ENCODE data around the gene CHTOP. TPM values are rescaled to one million over a fixed set of nuclear protein-coding genes. Genes with fewer than 3 reads are reported as not detected.

The CHTOP gene
- total and polyA plus RNA-seq, 8 donors, result 54.5 to 125 (median 113) TPM

- Histone ChIP-seq H3K9me3 (no peaks in the 10 kb centered on the region), H3K27ac (no peak overlapping the region), H3K36me3 (peaks cover 0 to 12% of the 10 kb centered on the region in 2 donors), H3K4me1 (peaks cover 23 to 40% of the 10 kb centered on the region in 2 donors), H3K4me3 (peak overlapping the region in 1 of 2 donors; percentile 38), H3K27me3 (no peaks in the 10 kb centered on the region)
- no peak for DNase-seq
- no peak for TF ChIP-seq CTCF (IDR thresholded peaks at IDR 0.05)
- intact Hi-C loops (cut with DNase I), result no loop called here
- ATAC-seq, result no peak
These were observed 19.0 kb upstream of the CHTOP start for GRCh38 chr1:153614906-153615305.

GRCh38 chr1:153615406-153615805 is 18.5 kb upstream of the CHTOP start:
- H3K4me3 ChIP-seq, result peak overlapping the region; percentile 12 to 38
- ATAC-seq, result no peak
- peaks cover 0 to 12% of the 10 kb centered on the region in 2 donors for H3K36me3 ChIP-seq
- peaks cover 18 to 35% of the 10 kb centered on the region in 2 donors for H3K4me1 ChIP-seq
- intact Hi-C loops (cut with DNase I), result no loop called here
- no peak for TF ChIP-seq CTCF (IDR thresholded peaks at IDR 0.05)
- H3K9me3 ChIP-seq, result no peaks in the 10 kb centered on the region
- peak overlapping the region in 1 of 2 donors; percentile 63 for H3K27ac ChIP-seq
- no peaks in the 10 kb centered on the region for H3K27me3 ChIP-seq
- no peak for DNase-seq

GRCh38 chr1:153616144-153616916 is 17.5 kb upstream of the CHTOP start, which contains the start of gene S100A14:
Gene S100A14 (minus strand): TSS chr1:153616325. CDS start chr1:153615858, 467 bp downstream.
- Histone ChIP-seq H3K36me3 (peaks cover 0 to 12% of the 10 kb centered on the region in 2 donors), H3K4me3 (peak within 1 kb of the TSS; percentile 12 to 38), H3K27me3 (no peaks in the 10 kb centered on the region), H3K27ac (peak within 1 kb of the TSS; percentile 63 to 69), H3K9me3 (no peaks in the 10 kb centered on the region), H3K4me1 (peaks cover 10 to 27% of the 10 kb centered on the region in 2 donors)
- intact Hi-C loops (cut with DNase I), result no loop called here
- no peak for TF ChIP-seq CTCF (IDR thresholded peaks at IDR 0.05)
- DNase-seq (peak in 3 of 4 donors; percentile 77 to 89 (median 86)), ATAC-seq (peak; percentile 77)

GRCh38 chr1:153616917-153617311 is 17.0 kb upstream of the CHTOP start:
- Histone ChIP-seq H3K27me3 (no peaks in the 10 kb centered on the region), H3K36me3 (peaks cover 0 to 12% of the 10 kb centered on the region in 2 donors), H3K27ac (peak overlapping the region; percentile 63 to 69), H3K9me3 (no peaks in the 10 kb centered on the region), H3K4me3 (no peak overlapping the region), H3K4me1 (peaks cover 10 to 27% of the 10 kb centered on the region in 2 donors)
- ATAC-seq (peak; percentile 61), DNase-seq (peak in 2 of 4 donors; percentile 73 to 79)
- intact Hi-C loops (cut with DNase I), result no loop called here
- TF ChIP-seq CTCF (IDR thresholded peaks at IDR 0.05), result no peak

GRCh38 chr1:153617663-153618062 is 16.2 kb upstream of the CHTOP start:
- ATAC-seq, result peak; percentile 46
- intact Hi-C loops (cut with DNase I), result no loop called here
- peak in 3 of 4 donors; percentile 74 to 93 (median 82) for DNase-seq

More at GRCh38 chr1:153617663-153618062, 16.2 kb upstream of the CHTOP start:
- Histone ChIP-seq H3K9me3 (no peaks in the 10 kb centered on the region), H3K36me3 (peaks cover 0 to 12% of the 10 kb centered on the region in 2 donors), H3K4me3 (no peak overlapping the region), H3K27me3 (no peaks in the 10 kb centered on the region), H3K4me1 (peaks cover 10 to 30% of the 10 kb centered on the region in 2 donors), H3K27ac (peak overlapping the region in 1 of 2 donors; percentile 63)
- TF ChIP-seq CTCF (IDR thresholded peaks at IDR 0.05), result peak; percentile 30 to 70

Measured in left lung (tissue), 10 donors.